ENCODE data around the gene EIF3D.
"Not testable (repeated sequence)": the region's sequence is repeated elsewhere in the genome, so short reads cannot be mapped to it uniquely, and the experiment has no call there.

Gene EIF3D

DNA sequence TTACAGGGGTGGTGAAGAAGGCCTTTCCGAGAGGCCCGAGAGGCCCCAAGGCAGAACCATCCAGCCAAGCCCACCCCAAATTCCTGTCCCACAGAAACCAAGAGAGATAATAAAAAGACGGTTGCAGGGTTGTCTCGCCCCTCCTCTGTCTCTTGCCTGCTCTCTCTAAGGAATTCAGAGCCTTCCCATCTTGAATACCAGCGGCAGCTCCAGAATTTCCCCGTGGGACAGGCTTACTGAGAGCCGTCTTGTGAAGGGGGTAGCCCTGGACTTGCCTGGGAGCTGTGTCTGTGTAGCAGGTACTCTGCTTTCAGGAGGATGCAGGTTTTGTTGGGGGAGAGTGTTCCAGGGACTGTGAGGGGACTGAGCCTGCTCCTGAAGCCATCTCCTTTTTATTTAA lies 9.6 kb upstream of the EIF3D start:
- Histone ChIP-seq H3F3A (ENCODE audit: low read depth) (no peaks in the 10 kb centered on the region), H2AFZ (ENCODE audit: low read length) (no peak overlapping the region), H3K4me1 (ENCODE audit: insufficient read depth, low read length, poor library complexity, severe bottlenecking) (no peaks in the 10 kb centered on the region), H3K9ac (ENCODE audit: low read depth, low read length, poor library complexity, severe bottlenecking) (no peak overlapping the region), H4K20me1 (ENCODE audit: insufficient read depth, low read length, poor library complexity, severe bottlenecking) (no peaks in the 10 kb centered on the region), H3K27me3 (ENCODE audit: insufficient read depth, low read length, poor library complexity, severe bottlenecking) (peaks cover 3% of the 10 kb centered on the region), H3K4me3 (ENCODE audit: low read length, poor library complexity, severe bottlenecking) (no peak overlapping the region), H3K9me3 (ENCODE audit: insufficient read depth, low read depth, low read length) (no peaks in the 10 kb centered on the region), H3K9me2 (replicated peaks; ENCODE audit: low read depth, low read length) (no peaks in the 10 kb centered on the region), H3K36me3 (ENCODE audit: insufficient read depth, low read length) (no peaks in the 10 kb centered on the region), H3K4me2 (ENCODE audit: low read depth, low read length, poor library complexity, severe bottlenecking) (no peak overlapping the region), H3K79me2 (ENCODE audit: insufficient read depth, low read length) (no peaks in the 10 kb centered on the region)
- no peak for TF ChIP-seq EZH2phosphoT487 (IDR thresholded peaks at IDR 0.05; ENCODE audit: borderline replicate concordance)
- TF ChIP-seq, protein P1, sequence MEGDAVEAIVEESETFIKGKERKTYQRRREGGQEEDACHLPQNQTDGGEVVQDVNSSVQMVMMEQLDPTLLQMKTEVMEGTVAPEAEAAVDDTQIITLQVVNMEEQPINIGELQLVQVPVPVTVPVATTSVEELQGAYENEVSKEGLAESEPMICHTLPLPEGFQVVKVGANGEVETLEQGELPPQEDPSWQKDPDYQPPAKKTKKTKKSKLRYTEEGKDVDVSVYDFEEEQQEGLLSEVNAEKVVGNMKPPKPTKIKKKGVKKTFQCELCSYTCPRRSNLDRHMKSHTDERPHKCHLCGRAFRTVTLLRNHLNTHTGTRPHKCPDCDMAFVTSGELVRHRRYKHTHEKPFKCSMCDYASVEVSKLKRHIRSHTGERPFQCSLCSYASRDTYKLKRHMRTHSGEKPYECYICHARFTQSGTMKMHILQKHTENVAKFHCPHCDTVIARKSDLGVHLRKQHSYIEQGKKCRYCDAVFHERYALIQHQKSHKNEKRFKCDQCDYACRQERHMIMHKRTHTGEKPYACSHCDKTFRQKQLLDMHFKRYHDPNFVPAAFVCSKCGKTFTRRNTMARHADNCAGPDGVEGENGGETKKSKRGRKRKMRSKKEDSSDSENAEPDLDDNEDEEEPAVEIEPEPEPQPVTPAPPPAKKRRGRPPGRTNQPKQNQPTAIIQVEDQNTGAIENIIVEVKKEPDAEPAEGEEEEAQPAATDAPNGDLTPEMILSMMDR (conservative IDR thresholded peaks at IDR 0.05; ENCODE audit: low read length): no peak

DNA sequence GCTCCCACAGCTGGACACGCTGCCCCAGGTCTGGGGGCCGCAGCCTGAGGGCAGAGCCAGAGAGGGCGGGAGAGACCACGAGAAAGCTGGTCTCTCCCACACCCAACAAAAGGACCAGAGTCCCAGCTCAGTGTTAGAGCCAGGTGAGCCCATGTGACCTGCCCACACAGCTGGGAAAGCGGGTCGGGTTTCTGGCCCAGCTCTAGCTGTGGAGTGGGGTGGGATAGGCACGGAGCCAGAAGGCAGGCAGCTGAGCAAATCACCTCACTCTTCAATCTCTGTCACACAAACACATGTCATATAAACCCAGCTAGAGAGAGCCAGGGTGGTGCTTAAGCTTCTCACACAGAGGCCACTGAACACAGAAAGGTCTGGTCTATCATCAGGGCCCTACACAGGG lies 7.8 kb upstream of the EIF3D start:
- H3K4me1 ChIP-seq (ENCODE audit: insufficient read depth, low read length, poor library complexity, severe bottlenecking): no peaks in the 10 kb centered on the region
- no peak overlapping the region for H3K4me2 ChIP-seq (ENCODE audit: low read depth, low read length, poor library complexity, severe bottlenecking)
- H3K4me3 ChIP-seq (ENCODE audit: low read length, poor library complexity, severe bottlenecking): no peak overlapping the region
- H3K9me3 ChIP-seq (ENCODE audit: insufficient read depth, low read depth, low read length): no peaks in the 10 kb centered on the region
- no peaks in the 10 kb centered on the region for H3F3A ChIP-seq (ENCODE audit: low read depth)
- no peak overlapping the region for H3K9ac ChIP-seq (ENCODE audit: low read depth, low read length, poor library complexity, severe bottlenecking)
- no peaks in the 10 kb centered on the region for H3K36me3 ChIP-seq (ENCODE audit: insufficient read depth, low read length)
- no peaks in the 10 kb centered on the region for H3K9me2 ChIP-seq (replicated peaks; ENCODE audit: low read depth, low read length)
- H4K20me1 ChIP-seq (ENCODE audit: insufficient read depth, low read length, poor library complexity, severe bottlenecking): no peaks in the 10 kb centered on the region
- H3K79me2 ChIP-seq (ENCODE audit: insufficient read depth, low read length): no peaks in the 10 kb centered on the region
- TF ChIP-seq EZH2phosphoT487 (IDR thresholded peaks at IDR 0.05; ENCODE audit: borderline replicate concordance): no peak
- TF ChIP-seq, protein P1 (conservative IDR thresholded peaks at IDR 0.05; ENCODE audit: low read length): no peak
- no peak overlapping the region for H2AFZ ChIP-seq (ENCODE audit: low read length)
- H3K27me3 ChIP-seq (ENCODE audit: insufficient read depth, low read length, poor library complexity, severe bottlenecking): peaks cover 3% of the 10 kb centered on the region

DNA sequence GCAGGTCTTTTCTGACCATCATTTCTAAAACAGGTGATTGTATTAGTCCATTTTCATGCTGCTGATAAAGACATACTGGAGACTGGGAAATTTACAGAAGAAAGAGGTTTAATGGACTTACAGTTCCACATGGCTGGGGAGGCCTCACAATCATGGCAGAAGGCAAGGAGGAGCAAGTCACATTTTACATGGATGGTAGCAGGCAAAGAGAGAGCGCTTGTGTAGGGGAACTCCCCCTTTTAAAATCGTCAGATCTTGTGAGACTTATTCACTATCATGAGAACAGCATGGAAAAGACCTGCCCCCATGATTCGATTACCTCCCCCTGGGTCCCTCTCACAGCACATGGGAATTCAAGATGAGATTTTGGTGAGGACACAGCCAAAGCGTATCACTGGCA lies 4.4 kb upstream of the EIF3D start:
- not testable (repeated sequence) for H2AFZ ChIP-seq (ENCODE audit: low read length); H3K4me1 ChIP-seq (ENCODE audit: insufficient read depth, low read length, poor library complexity, severe bottlenecking); H3K4me3 ChIP-seq (ENCODE audit: low read length, poor library complexity, severe bottlenecking); H4K20me1 ChIP-seq (ENCODE audit: insufficient read depth, low read length, poor library complexity, severe bottlenecking); H3F3A ChIP-seq (ENCODE audit: low read depth); H3K27me3 ChIP-seq (ENCODE audit: insufficient read depth, low read length, poor library complexity, severe bottlenecking); H3K4me2 ChIP-seq (ENCODE audit: low read depth, low read length, poor library complexity, severe bottlenecking); H3K9me3 ChIP-seq (ENCODE audit: insufficient read depth, low read depth, low read length); H3K36me3 ChIP-seq (ENCODE audit: insufficient read depth, low read length); H3K9ac ChIP-seq (ENCODE audit: low read depth, low read length, poor library complexity, severe bottlenecking); H3K9me2 ChIP-seq (replicated peaks; ENCODE audit: low read depth, low read length); H3K79me2 ChIP-seq (ENCODE audit: insufficient read depth, low read length)

DNA sequence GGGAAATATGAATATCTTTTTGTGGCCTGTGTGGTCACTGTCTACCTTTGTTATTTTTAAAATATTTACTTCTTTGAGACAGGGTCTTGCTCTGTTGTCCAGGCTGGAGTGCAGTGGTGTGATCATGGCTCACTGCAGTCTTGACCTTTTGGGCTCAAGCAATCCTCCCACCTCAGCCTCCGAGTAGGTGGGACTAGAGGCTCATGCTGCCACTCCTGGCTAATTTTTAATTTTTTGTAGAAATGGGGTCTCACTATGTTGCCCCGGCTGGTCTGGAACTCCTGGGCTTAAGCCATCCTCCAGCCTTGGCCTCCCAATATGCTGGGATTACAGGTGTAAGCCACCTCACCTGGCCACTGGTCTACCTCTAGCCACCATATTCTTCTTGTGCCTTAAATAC lies 3.5 kb upstream of the EIF3D start:
- Histone ChIP-seq H3K9ac (ENCODE audit: low read depth, low read length, poor library complexity, severe bottlenecking) (no peak overlapping the region), H3K4me1 (ENCODE audit: insufficient read depth, low read length, poor library complexity, severe bottlenecking) (peaks cover 14% of the 10 kb centered on the region), H3K4me3 (ENCODE audit: low read length, poor library complexity, severe bottlenecking) (no peak overlapping the region), H3K36me3 (ENCODE audit: insufficient read depth, low read length) (no peaks in the 10 kb centered on the region), H2AFZ (ENCODE audit: low read length) (no peak overlapping the region), H3K79me2 (ENCODE audit: insufficient read depth, low read length) (peaks cover 15% of the 10 kb centered on the region), H3K4me2 (ENCODE audit: low read depth, low read length, poor library complexity, severe bottlenecking) (no peak overlapping the region), H3K9me2 (replicated peaks; ENCODE audit: low read depth, low read length) (no peaks in the 10 kb centered on the region), H3K27me3 (ENCODE audit: insufficient read depth, low read length, poor library complexity, severe bottlenecking) (peaks cover 5% of the 10 kb centered on the region), H4K20me1 (ENCODE audit: insufficient read depth, low read length, poor library complexity, severe bottlenecking) (peaks cover 13% of the 10 kb centered on the region), H3K9me3 (ENCODE audit: insufficient read depth, low read depth, low read length) (no peaks in the 10 kb centered on the region), H3F3A (ENCODE audit: low read depth) (peaks cover 3% of the 10 kb centered on the region; the same call in 1 of the 2 replicates)
- TF ChIP-seq, protein P1 (conservative IDR thresholded peaks at IDR 0.05; ENCODE audit: low read length): no peak
- no peak for TF ChIP-seq EZH2phosphoT487 (IDR thresholded peaks at IDR 0.05; ENCODE audit: borderline replicate concordance)

All from Loucy (cell line).